ENCODE measurements around the gene PPP1R16B.
"Not testable (repeated sequence)": the region's sequence is repeated elsewhere in the genome, so short reads cannot be mapped to it uniquely, and the experiment has no call there.

PPP1R16B gene

DNA sequence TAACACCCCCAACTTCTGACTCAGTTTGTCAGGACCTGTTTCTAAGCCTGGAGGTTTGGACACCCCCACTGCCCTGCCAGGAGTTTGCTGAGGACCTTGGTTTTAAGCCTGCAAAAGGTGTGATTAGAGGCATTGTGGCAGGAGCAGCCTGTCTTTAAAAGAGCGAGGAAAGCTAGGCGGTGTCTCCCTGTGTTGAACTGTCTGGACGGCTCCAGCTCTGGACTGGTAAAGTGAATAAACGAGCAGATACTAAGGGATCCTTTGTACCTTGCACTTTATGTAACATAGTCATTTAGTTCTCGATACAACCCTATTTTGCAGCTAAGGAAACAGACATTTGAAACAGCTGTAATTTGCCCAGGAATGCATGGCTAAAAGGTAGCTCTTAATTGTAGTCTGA lies 135.1 kb downstream of the PPP1R16B start:
- DNase-seq, result no peak

DNA sequence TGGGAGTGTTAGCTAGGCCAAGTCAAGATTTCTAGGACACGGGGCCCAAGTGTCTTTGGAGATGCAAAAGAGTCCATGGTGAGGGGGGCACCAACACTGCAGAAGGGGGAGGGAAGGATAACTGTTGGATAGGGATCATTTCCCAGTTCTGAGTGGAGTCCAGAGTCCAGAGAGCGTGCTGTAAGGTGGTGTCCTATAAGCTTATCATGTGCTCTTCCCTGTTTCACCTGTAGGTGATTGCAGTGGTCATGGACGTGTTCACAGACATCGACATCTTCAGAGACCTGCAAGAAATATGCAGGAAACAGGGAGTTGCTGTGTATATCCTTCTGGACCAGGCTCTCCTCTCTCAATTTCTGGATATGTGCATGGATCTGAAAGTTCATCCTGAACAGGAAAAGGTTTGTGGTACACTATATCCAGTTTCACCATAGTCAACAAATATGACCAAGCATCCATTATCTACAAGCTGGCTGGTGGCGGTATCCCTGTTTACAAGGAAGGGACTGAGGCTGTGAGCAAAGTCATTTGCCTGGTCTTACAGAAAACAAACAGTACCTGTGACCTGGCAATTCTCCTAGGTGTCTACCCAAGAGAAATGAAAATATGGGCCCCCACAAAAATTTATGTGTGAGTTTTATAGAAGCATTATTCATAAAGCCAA lies 136.4 kb downstream of the PPP1R16B start:
- DNase-seq, result no peak

DNA sequence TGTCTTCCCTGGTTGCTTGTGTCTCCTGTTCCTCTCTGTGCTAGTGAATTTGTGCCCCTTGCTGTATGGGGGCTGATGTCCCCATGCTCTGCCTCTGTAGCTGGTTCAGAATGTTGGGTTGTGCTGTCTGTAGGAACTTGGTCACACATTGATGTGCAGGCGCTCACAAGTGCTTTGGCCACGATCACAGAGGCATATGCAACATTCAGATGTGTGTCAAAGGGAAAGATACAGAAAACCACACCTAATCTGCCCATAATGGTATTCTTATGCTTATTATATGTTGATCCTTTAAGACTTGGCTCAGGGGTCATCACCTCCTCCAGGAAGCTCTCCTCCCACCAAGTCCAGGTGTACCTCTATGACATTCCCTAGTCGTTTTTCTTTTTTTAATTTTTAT lies 139.5 kb downstream of the PPP1R16B start:
- DNase-seq, result no peak

DNA sequence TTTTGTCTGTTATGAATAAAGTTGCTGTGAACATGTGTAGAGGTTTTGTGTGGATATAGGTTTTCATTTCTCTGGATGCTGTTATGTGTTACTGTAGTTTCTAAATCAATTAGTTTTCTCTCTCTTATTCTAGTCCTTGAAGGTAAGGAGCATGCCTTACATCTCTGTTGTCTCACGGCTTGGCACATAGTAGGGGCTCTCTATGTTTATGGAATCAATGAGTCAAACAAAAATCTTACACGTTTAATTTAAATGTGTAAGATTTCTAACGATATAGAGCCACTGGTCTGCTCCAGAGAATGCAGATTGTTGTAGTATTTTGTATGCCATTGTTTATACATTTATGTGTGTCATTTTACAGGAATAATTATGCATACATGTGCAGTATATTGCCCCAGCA lies 141.3 kb downstream of the PPP1R16B start:
- DNase-seq, result no peak

DNA sequence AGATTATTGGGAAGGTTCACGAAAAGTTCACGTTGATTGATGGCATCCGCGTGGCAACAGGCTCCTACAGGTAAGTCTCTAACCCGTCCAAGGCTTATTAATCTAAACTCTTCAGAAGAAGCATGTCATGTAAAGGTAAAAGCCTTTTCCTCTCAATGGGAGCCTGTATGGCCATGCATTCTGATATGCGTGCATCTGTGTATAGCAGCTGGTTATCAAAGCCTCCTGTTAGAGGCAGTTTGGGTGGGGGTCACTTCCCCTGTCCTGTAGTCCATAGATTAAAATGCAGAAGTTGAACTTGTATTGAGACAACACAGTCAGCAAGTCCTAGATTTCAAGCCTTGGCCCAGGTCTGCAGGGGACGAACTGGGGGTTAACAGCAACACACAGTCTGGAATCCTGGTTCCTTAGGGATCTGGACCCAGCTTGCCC lies 142.4 kb downstream of the PPP1R16B start:
- DNase-seq, result no peak

DNA sequence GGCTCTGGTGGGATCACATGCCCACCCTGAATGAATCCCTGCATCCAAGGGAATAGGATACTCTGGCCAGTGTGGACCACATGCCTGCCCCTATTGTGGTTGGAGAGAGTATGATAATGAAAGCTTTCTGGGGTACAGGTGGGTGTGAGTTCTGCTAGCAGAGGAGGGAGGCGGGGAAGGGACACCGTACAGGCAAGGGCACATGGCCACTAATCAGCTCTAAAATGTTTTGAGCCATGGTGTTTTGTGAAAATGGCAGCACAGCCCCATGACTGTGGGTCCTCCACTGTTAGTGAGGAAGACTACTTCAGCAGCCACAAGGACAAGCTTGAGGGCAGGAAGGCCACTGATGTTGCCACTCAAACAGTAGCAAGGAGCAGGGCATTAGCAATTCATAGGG lies 144.8 kb downstream of the PPP1R16B start:
- no peak for DNase-seq

DNA sequence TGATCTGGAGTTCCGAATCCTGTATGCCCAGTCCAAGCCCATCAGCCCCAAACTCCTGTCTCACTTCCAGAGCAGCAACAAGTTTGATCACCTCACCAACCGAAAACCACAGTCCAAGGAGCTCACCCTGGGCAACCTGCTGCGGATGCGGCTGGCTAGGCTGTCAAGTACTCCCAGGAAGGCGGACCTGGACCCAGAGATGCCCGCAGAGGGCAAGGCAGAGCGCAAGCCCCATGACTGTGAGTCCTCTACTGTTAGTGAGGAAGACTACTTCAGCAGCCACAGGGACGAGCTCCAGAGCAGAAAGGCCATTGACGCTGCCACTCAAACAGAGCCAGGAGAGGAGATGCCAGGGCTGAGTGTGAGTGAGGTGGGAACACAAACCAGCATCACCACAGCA lies 146.1 kb downstream of the PPP1R16B start:
- DNase-seq, result no peak

DNA sequence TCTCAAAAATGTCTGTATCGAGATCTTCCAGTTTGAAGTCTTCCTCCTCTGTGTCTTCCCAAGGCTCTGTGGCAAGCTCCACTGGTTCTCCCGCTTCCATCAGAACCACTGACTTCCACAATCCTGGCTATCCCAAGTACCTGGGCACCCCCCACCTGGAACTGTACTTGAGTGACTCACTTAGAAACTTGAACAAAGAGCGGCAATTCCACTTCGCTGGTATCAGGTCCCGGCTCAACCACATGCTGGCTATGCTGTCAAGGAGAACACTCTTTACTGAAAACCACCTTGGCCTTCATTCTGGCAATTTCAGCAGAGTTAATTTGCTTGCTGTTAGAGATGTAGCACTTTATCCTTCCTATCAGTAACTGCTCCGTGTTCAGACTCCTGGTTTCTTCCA lies 146.7 kb downstream of the PPP1R16B start:
- DNase-seq, result no peak

DNA sequence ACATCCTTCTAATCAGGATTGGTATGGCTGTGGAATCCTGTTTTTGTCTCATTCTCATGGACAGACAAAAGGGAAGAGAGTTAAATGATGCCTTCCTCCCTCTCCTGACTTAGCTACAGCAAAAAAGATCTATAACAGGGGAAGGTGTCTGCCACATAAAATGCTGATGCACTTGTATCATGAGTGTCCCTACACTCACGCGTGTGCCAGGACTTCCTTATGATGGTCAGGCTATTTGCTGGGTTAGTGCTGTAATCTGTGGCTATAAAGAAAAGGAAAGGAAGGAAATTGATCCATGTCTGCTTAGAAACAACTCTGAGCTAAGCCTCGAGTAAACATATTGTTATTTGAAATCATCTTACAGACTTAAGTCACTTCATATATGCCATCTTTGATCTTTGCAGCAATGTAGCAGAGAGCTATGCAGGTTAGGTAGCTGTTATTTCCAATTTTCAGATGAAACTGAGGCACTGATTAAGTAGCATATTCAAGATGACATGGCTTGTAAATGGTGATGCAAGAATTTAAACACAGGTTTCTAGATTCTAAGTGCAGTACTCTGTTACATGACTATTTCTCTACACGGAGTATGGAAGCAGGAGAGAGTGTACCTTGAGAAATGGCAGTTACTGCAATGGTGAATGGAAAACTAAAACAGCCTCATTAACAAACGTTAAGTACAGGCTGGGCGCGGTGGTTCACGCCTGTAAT lies 148.3 kb downstream of the PPP1R16B start:
- DNase-seq, result no peak

DNA sequence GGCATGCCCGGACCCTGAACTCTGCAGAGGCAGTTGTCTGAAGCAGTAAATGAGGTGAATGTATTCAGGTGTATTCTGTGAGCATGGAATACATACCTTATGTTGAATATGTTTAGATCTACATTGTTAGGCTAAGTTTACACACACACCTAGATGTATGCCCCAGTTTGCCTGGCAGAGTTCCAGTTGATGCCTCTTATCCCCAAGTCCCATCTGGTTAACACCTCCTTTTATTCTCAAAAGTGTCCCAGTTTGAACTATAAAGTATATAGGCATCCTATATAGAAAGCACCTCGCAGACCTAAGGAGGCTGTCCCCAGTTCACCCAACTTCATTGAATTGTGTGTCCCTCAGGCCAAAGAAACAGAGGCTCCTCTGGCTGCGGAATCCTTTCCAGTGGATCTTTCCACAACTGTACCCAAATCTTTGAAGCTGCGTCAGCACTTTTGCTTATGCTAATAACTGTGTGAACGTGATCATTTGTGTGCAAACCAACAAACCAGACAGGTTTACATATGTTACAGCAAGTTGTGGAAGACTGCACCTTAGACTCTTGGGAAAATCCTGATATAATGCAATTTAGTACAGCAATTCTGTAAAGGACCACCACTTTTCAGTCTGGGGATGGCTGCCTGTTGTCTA lies 151.9 kb downstream of the PPP1R16B start:
- no peak for DNase-seq

DNA sequence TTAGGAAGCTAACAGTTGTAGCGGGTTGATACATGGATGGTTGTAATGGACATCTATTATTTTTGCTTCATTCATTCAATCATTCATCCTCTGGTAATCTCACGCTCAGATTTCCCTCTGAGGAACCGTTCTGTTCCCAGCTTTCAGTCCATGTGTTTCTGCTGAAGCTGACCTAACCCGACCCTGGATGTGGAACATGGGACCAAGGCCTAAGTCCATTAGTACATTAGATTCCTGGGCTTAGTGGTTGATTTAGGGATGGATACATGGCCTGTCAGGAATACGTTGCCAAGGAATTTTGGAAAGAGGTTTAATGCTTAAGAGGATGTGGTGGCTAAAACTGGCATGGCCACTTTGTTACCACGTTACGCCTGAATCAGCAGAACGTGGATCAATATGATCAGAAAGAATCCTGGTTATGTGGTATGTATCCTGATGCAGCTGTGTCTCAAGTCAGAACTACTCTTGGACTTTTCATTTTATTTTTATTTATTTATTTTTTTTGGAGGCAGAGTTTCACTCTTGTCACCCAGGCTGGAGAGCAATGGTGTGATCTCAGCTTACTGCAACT lies 152.5 kb downstream of the PPP1R16B start:
- DNase-seq, result no peak

DNA sequence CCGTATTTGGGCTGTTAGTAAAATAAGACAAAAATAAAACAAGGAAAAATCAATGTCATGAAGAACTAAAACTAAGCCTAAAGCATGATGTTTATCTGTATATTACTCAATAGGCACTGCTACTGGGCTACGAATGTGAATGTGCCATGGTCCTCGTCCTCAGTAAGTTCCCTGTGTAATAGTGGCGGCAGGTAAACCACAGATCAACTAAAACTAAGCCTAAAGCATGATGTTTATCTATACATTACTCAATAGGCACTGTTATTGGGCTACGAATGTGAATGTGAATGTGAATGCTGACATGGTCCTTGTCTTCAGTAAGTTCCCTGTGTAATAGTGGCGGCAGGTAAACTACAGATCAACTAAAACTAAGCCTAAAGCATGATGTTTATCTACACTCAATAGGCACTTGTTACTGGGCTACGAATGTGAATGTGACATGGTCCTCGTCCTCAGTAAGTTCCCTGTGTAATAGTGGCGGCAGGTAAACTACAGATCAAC lies 154.7 kb downstream of the PPP1R16B start:
- not testable (repeated sequence) for DNase-seq

DNA sequence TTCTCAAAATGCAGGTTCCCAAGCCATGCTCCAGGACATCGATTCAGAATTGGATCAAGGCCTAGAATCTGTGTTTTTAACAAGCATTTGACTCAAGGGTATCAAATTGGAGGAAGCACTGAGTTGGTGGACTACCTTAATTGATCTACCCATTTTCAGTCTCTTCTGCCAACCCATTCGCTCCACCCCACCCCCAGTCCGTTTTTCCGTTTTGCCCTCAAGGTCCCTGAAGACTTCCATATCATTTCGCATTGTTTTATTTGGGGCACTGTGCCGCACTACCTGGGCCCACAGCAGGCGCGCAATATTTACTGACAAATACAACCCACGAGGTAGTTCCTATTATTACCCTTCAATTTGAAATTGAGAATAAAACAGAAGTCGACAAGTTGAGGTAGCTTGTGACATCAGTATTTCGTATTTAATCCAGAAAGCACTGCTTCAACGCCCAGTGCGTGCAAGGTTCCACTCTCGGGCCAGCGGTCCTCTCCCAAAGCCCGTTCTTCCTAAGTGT lies 156.1 kb downstream of the PPP1R16B start:
- peak; percentile 52 for DNase-seq

DNA sequence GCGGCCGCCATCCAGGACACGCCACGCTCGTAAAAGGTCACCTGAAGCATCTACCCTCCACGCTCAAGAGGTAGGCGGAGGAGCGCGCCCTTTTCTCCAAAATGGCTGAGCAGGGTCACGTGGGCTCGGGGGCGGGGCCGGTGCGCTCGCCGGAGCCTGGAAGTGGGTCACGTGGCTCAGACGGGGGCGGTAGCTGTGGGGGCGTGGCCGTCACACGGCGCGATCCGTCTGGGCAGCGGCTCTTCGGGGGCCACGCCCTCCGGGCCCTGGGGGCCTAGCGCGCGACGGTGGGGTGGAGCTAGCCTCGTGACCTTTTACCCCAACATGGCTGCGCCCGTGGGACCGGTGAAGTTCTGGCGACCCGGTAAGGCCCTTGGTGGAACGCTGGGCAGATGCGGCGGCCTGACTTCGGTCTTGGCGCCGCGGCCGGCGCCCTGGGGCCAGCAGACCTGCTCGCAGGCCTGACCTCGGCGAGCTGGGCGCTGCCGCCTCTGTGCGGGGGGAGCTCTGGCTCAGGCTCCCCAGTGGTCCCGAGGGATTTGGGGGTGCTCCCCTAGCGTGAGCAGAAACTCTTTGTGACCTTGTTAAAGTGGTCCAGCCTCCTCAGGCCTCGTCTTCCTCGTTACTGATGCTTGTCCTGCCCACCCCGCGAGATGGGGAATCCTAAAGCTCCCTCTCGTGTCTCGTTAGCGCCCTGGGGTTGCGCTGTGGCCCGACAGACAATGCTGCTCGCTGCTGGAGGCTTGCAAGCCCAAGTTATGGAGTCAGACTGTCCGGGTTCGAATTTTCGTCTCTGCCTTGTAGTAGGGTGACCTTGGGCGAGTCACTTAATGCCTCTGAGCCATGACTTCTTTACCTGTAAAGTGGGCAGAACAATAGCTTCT lies 156.8 kb downstream of the PPP1R16B start, which contains the start of gene DHX35:
DHX35 (plus strand) TSS at position 301 of the 884 bp plus-strand sequence; CDS start at position 325, 24 bp downstream.
- peak; percentile 97 for DNase-seq

DNA sequence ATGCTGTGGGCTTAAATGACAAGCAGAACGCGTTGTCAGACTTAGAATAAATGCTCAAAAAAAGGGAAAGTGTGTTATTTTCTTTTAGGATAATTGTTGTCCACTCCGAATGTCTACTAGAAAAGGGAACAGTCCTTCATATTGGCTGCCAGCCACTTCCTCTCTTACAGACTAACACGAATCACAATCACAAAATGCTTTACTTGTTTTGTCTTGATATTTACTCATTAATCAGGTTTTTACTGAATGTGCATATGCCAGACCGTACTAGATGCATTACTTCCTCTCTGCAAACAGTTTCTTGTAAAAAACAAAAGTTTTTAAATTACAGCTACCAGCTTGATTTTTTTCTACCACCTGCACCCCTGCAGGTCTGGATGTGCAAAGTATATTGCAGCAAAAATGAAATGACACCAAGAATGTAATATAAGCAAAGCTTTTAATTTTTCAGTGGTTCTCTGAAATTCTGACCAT lies 157.5 kb downstream of the PPP1R16B start:
- peak; percentile 26 for DNase-seq

DNA sequence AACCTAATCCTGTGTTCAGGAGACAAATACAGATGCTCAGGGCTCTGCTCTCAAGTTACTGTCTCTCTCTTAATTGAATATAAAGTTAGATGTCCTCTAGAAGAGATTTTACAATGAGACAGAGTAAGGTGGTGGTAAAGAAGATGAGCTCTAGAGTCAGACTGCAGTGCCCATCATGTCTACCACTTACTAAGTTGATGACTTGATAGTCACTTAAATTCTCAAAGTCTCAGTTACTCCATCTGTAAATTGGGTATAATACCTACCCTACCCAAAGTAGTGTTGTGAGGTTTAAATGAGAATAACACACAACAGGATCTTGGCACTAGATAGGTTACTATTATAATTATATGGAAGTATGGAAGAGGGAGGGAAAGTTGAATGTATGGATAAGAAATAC lies 158.2 kb downstream of the PPP1R16B start:
- DNase-seq, result no peak

DNA sequence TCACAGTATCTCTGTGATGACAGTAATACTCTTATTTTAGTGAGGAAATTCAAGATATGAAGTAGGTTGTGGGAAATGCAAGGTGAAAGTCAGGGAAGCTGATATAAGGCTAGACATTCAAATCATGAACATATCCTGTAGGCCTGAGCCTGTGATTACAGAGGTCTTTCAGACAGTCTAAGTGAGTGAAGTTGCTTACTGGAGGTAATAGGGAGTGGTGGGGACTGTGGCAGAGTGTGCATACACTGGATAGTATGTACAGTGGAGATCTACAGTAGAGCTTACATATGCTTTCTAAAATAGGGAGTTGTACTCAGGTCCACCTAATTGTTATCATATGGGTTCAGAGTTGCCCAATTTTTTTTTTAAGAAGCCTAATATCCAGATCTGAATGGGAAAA lies 159.8 kb downstream of the PPP1R16B start:
- DNase-seq, result no peak

DNA sequence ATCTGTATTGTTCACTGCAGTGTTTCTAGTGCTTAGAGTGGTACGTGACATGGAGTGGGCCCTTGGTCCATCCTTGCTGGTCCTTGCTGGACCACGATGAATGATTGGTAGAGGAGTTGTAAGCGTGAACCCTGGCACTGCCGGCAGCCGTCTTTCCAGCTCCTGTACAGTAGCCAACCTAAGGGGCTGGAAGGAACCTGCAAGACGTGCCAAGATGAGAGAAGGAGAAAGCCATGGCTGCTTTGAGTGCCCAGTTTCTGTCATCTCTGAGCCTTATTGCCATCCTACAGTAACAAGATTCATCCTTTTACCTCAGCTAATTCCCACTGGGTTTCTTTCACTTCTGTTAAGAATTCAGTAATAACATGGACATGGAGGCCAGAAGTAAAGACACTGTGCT lies 162.6 kb downstream of the PPP1R16B start:
- no peak for DNase-seq

DNA sequence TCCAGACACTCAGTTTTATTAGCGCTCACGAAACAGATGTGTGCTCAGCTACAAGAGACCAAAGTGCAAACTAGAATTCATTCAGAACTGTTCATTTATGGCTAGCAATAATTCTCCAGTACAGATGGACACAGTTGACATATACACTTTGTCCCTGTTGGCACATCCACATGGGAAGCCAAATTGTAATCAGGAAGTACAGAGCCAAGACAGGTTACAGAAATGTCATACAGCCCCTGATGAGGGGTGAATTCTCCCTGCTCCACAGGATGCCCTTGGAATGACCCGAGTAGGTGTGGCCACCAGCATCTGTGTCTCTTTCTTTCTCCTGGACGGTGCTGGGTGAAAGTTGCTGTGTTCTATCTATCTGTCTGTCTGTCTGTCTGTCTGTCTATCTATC lies 164.2 kb downstream of the PPP1R16B start:
- DNase-seq, result no peak

DNA sequence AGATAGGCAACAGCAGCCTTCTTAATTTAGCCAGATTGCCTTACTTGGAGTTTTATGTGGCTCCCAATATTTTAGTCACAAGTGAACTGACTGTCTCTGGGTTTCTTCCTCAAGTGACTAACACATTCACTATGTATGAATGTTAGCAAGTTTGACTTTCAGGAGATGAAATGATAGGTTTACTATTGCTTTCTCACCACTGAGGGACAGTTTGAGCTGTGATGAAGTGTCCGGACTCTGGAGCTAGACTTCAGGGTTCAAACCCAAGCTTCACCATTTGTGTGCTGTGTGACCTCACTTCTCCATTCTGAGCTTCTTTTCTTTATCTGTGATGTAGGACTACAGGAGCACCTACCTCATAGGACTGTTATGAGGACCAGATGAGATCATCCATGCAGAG lies 164.8 kb downstream of the PPP1R16B start:
- no peak for DNase-seq

All from NCI-H1105 treated with DMSO at 0.1 percent for 48 hours (cell line).